Motor neuron (in vitro differentiated cells): Measurements from ENCODE around the gene CUL2. TPM values are rescaled to one million over a fixed set of nuclear protein-coding genes. Genes with fewer than 3 reads are reported as not detected.

Experiments used
- ATAC-seq, 8 experiments: fragments of 200-7000 bp; cut with Tn5 transposase; replicated peaks in 6 of 8; 2 replicates each; pipeline ENCODE4 v1.8.0; 2021; ENCODE audit warnings: mild to moderate bottlenecking in 8 of 8, moderate library complexity in 8 of 8
- H3K27ac ChIP-seq, 2 donors: fragments of 250-450 bp; sonication (Bioruptor Pico); 2 replicates each; pipeline ENCODE4 v1.9.0; 2021; ENCODE audit warnings: antibody characterized with exemption in 2 of 2, mild to moderate bottlenecking in 2 of 2, moderate library complexity in 1 of 2
- H3K4me1 ChIP-seq, 2 donors: fragments of 250-450 bp; sonication (Bioruptor Pico); replicated peaks in 1 of 2; 2 replicates each; pipeline ENCODE4 v1.6.1; 2021; ENCODE audit warnings: antibody characterized with exemption in 2 of 2, mild to moderate bottlenecking in 2 of 2, moderate library complexity in 1 of 2
- H3K4me3 ChIP-seq, 5 donors: fragments of 250-450 bp; sonication (Bioruptor Pico); 2 replicates each; pipeline ENCODE4 v1.9.0; 2021; ENCODE audit warnings: antibody characterized with exemption in 5 of 5, mild to moderate bottlenecking in 5 of 5, moderate library complexity in 4 of 5
- WGBS, 10 experiments: fragments of 450-650 bp; shearing (Covaris generic); methylation state at CpG; one replicate each; pipeline ENCODE4 v1.0.0; 2022; 5-methylcytosine and 5-hydroxymethylcytosine counted together
- in situ Hi-C, 9 experiments: fragments of 400-800 bp; cut with MboI; loops; one replicate each; pipeline ENCODE4 v1.15.0; 2021; ENCODE audit warnings: low sequenced_read_pairs in 9 of 9, low pct_unique_long_range_greater_than_20kb in 2 of 9; ENCODE audit not compliant: unreplicated experiment in 9 of 9
- total RNA-seq, 8 experiments: library from RNA; unstranded; fragments of 300-600 nt; gene quantifications; 2 replicates each; pipeline versions ENCODE4 v1.2.3 to v1.2.4, GENCODE V29; 2022

The CUL2 gene
- 10 to 100 TPM; 19.9 to 35.5 (median 30.2) TPM for total RNA-seq

- in situ Hi-C loops: no loop called here
- peak within 1 kb of the TSS; percentile 74 to 99 (median 97) for H3K4me3 ChIP-seq
- 0 to 2% (median 0%) methylated on average over 3 to 10 of the region's 59 CpGs; no CpG with 5 or more reads in 5 of the 10 experiments for WGBS, 10 experiments
- H3K27ac ChIP-seq: peak within 1 kb of the TSS; percentile 97 to 98
- peak; percentile 93 to 98 (median 96) for ATAC-seq
- peaks cover 13 to 15% of the 10 kb centered on the region in 2 donors for H3K4me1 ChIP-seq
Observed at GRCh38 chr10:35090162-35090954, at the start of gene CUL2. TSS of gene CUL2 (minus strand) at chr10:35090341. CDS start at chr10:35071317, 19,024 bp downstream.

DNA sequence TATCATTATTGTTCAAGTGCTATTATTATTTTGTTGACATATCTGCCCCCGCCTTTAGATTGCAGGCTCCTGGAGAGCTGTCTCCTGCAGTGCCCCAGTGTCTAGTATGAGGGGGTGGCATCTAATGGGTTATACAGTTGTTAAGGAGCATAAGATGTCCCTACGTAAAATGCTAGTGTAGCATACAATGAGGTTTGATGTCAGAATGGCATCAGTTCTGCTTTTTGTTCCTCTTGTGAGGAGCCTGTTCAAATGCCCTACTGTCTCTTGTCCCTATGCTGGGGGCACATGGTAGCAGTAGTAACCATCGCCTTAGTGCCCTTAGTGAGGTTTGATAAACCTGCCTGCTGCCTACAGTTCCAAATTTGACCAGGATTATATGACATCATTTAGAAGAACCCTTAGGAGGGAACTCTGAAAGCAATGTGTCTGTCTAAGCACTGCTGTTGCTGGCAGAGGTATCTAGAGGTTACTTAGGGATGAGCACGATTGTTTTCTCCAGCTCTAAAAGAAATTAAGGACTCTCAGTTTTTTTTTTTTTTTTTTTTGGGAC lies 46.2 kb upstream of the CUL2 start:
- no peak for ATAC-seq
- 40 to 100% (median 94%) methylated on average over 1 to 3 of the region's 4 CpGs; no CpG with 5 or more reads in 3 of the 10 experiments for WGBS, 10 experiments
- H3K4me3 ChIP-seq: no peak overlapping the region
- in situ Hi-C loops: no loop called here
- no peak overlapping the region for H3K27ac ChIP-seq
- peaks cover 0 to 2% of the 10 kb centered on the region in 2 donors for H3K4me1 ChIP-seq

DNA sequence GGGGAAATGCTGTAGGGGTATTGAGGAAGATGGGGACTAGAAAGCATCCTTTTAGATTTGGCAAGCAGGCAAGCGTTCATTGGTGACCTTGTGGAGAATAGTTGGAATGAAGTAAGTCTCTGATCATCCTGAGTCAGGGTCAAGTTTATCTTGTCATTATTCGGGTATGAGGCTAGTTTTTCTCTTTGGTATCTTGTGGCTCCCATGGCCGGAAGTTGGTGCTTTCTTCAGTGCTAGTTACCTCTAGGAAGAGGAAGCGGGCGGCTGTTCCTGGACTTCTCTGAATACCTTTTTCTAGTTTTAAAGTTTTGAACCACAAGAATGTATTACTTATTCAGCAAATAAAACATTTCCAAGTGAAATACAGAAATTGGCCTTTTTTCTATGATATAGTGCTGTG lies 45.7 kb upstream of the CUL2 start:
- in situ Hi-C loops: no loop called here
- H3K4me1 ChIP-seq: peaks cover 0 to 2% of the 10 kb centered on the region in 2 donors
- no peak for ATAC-seq
- 69 to 100% (median 89%) methylated on average over 1 to 5 of the region's 5 CpGs; no CpG with 5 or more reads in 1 of the 10 experiments for WGBS, 10 experiments
- no peak overlapping the region for H3K4me3 ChIP-seq
- no peak overlapping the region for H3K27ac ChIP-seq

- Histone ChIP-seq H3K4me3 (no peak overlapping the region), H3K4me1 (peaks cover 0 to under 1% of the 10 kb centered on the region in 2 donors), H3K27ac (no peak overlapping the region)
- ATAC-seq: no peak
- WGBS, 10 experiments: 44 to 100% (median 100%) methylated on average over 1 of the region's 1 CpG; no CpG with 5 or more reads in 4 of the 10 experiments
- in situ Hi-C loops: no loop called here
Observed at GRCh38 chr10:35133586-35133985, 43.4 kb upstream of the CUL2 start.

GRCh38 chr10:35132727-35133126 lies 42.6 kb upstream of the CUL2 start:
- WGBS, 10 experiments: 76 to 100% (median 100%) methylated on average over 1 to 2 of the region's 2 CpGs
- in situ Hi-C loops: no loop called here
- Histone ChIP-seq H3K4me1 (peaks cover 3 to 8% of the 10 kb centered on the region in 2 donors), H3K4me3 (no peak overlapping the region), H3K27ac (no peak overlapping the region)
- no peak for ATAC-seq

DNA sequence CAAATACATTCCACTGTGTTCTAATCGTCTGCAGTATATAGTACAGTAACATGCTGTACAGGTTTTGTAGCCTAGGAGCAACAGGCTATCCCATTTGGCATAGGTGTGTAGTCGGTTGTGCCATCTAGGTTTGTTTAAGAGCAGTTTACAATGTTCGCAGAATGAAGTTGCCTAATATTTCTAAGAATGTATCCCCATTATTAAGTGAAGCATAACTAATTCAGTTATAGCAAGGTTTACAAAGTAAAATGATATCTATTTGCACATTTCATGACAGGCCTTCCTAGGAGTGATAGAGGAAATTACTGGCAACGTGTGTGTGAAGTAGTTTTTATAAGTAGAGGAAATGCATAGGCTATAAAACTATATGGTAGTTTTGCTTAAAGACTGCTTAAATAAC lies 40.5 kb upstream of the CUL2 start:
- peaks cover 7 to 14% of the 10 kb centered on the region in 2 donors for H3K4me1 ChIP-seq
- no peak for ATAC-seq
- WGBS, 10 experiments: 65 to 100% (median 92%) methylated on average over 1 to 4 of the region's 4 CpGs; no CpG with 5 or more reads in 2 of the 10 experiments
- H3K27ac ChIP-seq: no peak overlapping the region
- H3K4me3 ChIP-seq: no peak overlapping the region
- in situ Hi-C loops: no loop called here

DNA sequence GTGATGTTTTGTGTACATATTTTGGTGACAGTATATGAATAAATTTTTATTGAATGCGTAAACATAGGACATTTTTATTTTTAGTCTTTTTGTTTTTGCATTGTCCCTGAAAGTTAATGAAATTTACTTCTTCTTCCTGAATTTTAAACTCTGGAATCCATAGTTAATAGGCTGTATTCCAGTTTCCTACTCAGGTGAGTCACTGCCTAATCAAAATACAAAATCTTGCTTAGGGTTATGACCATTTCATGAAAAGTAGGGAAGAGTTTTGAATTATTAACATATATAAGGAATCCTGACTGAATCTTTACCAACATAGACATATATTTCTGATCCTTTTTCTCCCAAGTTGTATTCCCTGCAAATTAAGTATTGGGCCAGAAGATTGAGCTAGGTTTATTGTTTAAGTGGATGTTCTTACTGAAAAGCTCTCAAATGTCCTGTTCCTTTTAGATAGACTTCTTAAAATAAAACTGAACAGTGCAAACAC lies 39.1 kb upstream of the CUL2 start:
- Histone ChIP-seq H3K4me3 (no peak overlapping the region), H3K4me1 (peaks cover 7 to 14% of the 10 kb centered on the region in 2 donors), H3K27ac (no peak overlapping the region)
- ATAC-seq: no peak
- WGBS, 10 experiments: 67 to 100% (median 100%) methylated on average over 1 of the region's 1 CpG
- in situ Hi-C loops: loop anchor here in 1 of 9 experiments (10.0 kb wide), 1 partner anchor 86 kb away; no protein-coding TSS in a partner anchor

DNA sequence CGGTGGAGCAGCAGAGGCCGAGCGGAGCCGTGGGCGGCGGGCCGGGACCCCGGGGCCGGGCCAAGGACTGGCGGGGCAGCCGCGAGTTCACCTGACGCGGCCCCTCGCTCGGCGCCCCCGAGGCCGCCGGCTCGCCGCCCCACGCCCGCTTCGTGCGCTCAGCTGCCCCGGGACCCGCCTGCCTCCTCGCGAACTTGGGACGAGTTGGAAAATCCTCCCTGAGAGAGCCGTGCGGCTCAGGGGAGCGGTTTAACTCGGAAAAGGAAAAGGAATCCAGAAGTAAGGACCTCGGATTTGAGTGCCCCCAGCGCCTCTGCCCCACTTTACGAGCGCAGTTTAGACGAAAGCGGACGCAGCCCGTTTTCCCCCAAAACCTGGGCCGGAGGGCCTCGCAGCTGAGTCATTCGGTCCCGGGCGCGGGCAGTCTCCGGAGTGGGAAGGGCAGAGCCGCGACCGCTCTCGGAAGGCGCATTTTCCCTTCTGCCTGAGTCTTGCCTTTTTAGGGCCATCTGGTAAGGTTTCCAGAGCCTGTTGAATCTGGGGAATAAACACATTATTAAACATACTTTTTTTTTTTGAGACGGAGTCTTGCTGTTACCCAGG lies 37.2 kb upstream of the CUL2 start:
- peaks cover 7 to 14% of the 10 kb centered on the region in 2 donors for H3K4me1 ChIP-seq
- H3K27ac ChIP-seq: peak overlapping the region; percentile 92 to 95
- in situ Hi-C loops: loop anchor here in 1 of 9 experiments (10.0 kb wide), 1 partner anchor 87 kb away; no protein-coding TSS in a partner anchor
- 0 to 4% (median 0%) methylated on average over 1 to 14 of the region's 56 CpGs; no CpG with 5 or more reads in 5 of the 10 experiments for WGBS, 10 experiments
- peak overlapping the region; percentile 45 to 74 (median 60) for H3K4me3 ChIP-seq
- ATAC-seq: peak; percentile 7 to 39 (median 18)

GRCh38 chr10:35126530-35127288 lies 36.6 kb upstream of the CUL2 start, which contains the start of gene CREM:
TSS of gene CREM (plus strand) at chr10:35126846. CDS start at chr10:35137836, 10,990 bp downstream.
- peak within 1 kb of the TSS; percentile 45 to 74 (median 60) for H3K4me3 ChIP-seq
- ATAC-seq: peak; percentile 84 to 91 (median 86)
- peak within 1 kb of the TSS; percentile 92 to 95 for H3K27ac ChIP-seq
- in situ Hi-C loops: loop anchor here in 1 of 9 experiments (10.0 kb wide), 1 partner anchor 88 kb away; no protein-coding TSS in a partner anchor
- H3K4me1 ChIP-seq: peaks cover 7 to 14% of the 10 kb centered on the region in 2 donors
- 0 to 4% methylated on average over 4 to 5 of the region's 80 CpGs; no CpG with 5 or more reads in 8 of the 10 experiments for WGBS, 10 experiments

GRCh38 chr10:35126062-35126529 lies 36.0 kb upstream of the CUL2 start:
- WGBS, 10 experiments: 30 to 100% (median 86%) methylated on average over 2 to 10 of the region's 13 CpGs; no CpG with 5 or more reads in 3 of the 10 experiments
- in situ Hi-C loops: loop anchor here in 1 of 9 experiments (10.0 kb wide), 1 partner anchor 89 kb away; no protein-coding TSS in a partner anchor
- peak in 1 of 8 experiments; percentile 1 for ATAC-seq
- Histone ChIP-seq H3K27ac (peak overlapping the region; percentile 81 to 91), H3K4me3 (peak overlapping the region; percentile 45 to 74 (median 60)), H3K4me1 (peaks cover 7 to 14% of the 10 kb centered on the region in 2 donors)

- WGBS, 10 experiments: 48 to 100% (median 80%) methylated on average over 1 to 6 of the region's 6 CpGs
- Histone ChIP-seq H3K27ac (no peak overlapping the region), H3K4me3 (no peak overlapping the region), H3K4me1 (peaks cover 7 to 14% of the 10 kb centered on the region in 2 donors)
- no peak for ATAC-seq
- in situ Hi-C loops: loop anchor here in 4 of 9 experiments (5.0 to 25.0 kb wide), 3 partner anchors 88 to 90 kb away; no protein-coding TSS in a partner anchor
Observed at GRCh38 chr10:35124540-35124939, 34.4 kb upstream of the CUL2 start.

DNA sequence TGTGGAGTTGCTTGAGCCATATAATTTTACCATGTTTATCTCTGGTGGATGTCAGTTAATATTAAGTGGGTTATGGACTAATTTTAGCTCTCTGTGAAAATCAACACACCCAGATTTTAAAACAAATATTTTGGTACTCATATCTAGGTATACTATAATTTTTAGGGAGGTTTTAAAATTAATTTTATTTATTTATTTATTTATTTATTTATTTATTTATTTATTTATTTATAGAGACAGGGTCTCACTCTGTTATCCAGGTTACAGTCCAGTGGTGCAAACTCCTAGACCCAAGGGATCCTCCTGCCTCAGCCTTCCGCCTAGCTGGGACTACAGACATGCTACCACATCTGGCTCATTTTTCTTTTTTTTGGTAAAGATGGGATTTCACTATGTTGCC lies 29.2 kb upstream of the CUL2 start:
- no peak for ATAC-seq
- Histone ChIP-seq H3K27ac (no peak overlapping the region), H3K4me1 (no peaks in the 10 kb centered on the region), H3K4me3 (no peak overlapping the region)
- in situ Hi-C loops: loop anchor here in 2 of 9 experiments (25.0 kb wide), 1 partner anchor 93 kb away; no protein-coding TSS in a partner anchor
- WGBS, 10 experiments: 50 to 100% (median 85%) methylated on average over 1 of the region's 1 CpG; no CpG with 5 or more reads in 6 of the 10 experiments
